ENCODE results near the gene VARS1.
"Not testable (repeated sequence)": the region's sequence is repeated elsewhere in the genome, so short reads cannot be mapped to it uniquely, and the experiment has no call there.

- TF ChIP-seq CTCF, POLR2AphosphoS5, POLR2A (IDR thresholded peaks at IDR 0.05): not testable (repeated sequence)
These were observed 13.0 kb upstream of the VARS1 start for GRCh38 chr6:31808599-31808998.
